BLaER1 (cell line): ENCODE measurements around the gene MIAT.

Experiments used
- H3K27ac ChIP-seq: shearing (Covaris generic); formaldehyde crosslinking; 2 replicates; pipeline ENCODE4 v1.8.1; 2022
- H3K27me3 ChIP-seq: shearing (Covaris generic); formaldehyde crosslinking; 2 replicates; pipeline ENCODE4 v1.8.1; 2022
- H3K36me3 ChIP-seq: shearing (Covaris generic); formaldehyde crosslinking; 2 replicates; pipeline ENCODE4 v1.8.1; 2022
- H3K4me1 ChIP-seq: shearing (Covaris generic); formaldehyde crosslinking; 2 replicates; pipeline ENCODE4 v1.8.1; 2022
- H3K4me2 ChIP-seq: shearing (Covaris generic); formaldehyde crosslinking; 2 replicates; pipeline ENCODE4 v1.8.1; 2022
- H3K4me3 ChIP-seq: shearing (Covaris generic); formaldehyde crosslinking; 2 replicates; pipeline ENCODE4 v1.8.1; 2022
- H3K9ac ChIP-seq: shearing (Covaris generic); formaldehyde crosslinking; 2 replicates; pipeline ENCODE4 v1.8.1; 2022
- H3K9me3 ChIP-seq: shearing (Covaris generic); formaldehyde crosslinking; 2 replicates; pipeline ENCODE4 v1.8.1; 2022
- H4K20me1 ChIP-seq: shearing (Covaris generic); formaldehyde crosslinking; 2 replicates; pipeline ENCODE4 v1.8.1; 2022
- Cebpa-rat ChIP-seq: shearing (Covaris generic); IDR thresholded peaks from 2 replicates; pipeline ENCODE4 v1.8.1; 2022

Gene MIAT

GRCh38 chr22:26663374-26663923, 6.1 kb downstream of the MIAT start:
- H3K27ac ChIP-seq, result no peak overlapping the region
- no peaks in the 10 kb centered on the region for H3K9me3 ChIP-seq
- no peak overlapping the region; the same call in 1 of the 2 replicates for H3K4me2 ChIP-seq
- TF ChIP-seq Cebpa-rat, result no peak
- no peaks in the 10 kb centered on the region for H3K36me3 ChIP-seq
- no peaks in the 10 kb centered on the region for H4K20me1 ChIP-seq
- peaks cover 64% of the 10 kb centered on the region for H3K4me1 ChIP-seq
- H3K4me3 ChIP-seq, result no peak overlapping the region
- no peak overlapping the region for H3K9ac ChIP-seq
- H3K27me3 ChIP-seq, result peaks cover 9% of the 10 kb centered on the region

GRCh38 chr22:26665813-26666231, 8.4 kb downstream of the MIAT start:
- no peaks in the 10 kb centered on the region for H3K9me3 ChIP-seq
- no peaks in the 10 kb centered on the region for H4K20me1 ChIP-seq
- H3K27ac ChIP-seq, result peak overlapping the region; percentile 10
- peak overlapping the region; percentile 18; the same call in 1 of the 2 replicates for H3K9ac ChIP-seq
- H3K36me3 ChIP-seq, result no peaks in the 10 kb centered on the region
- no peak for TF ChIP-seq Cebpa-rat
- no peak overlapping the region for H3K4me3 ChIP-seq
- no peaks in the 10 kb centered on the region for H3K27me3 ChIP-seq
- H3K4me1 ChIP-seq, result peaks cover 77% of the 10 kb centered on the region
- peak overlapping the region; percentile 95 for H3K4me2 ChIP-seq

DNA sequence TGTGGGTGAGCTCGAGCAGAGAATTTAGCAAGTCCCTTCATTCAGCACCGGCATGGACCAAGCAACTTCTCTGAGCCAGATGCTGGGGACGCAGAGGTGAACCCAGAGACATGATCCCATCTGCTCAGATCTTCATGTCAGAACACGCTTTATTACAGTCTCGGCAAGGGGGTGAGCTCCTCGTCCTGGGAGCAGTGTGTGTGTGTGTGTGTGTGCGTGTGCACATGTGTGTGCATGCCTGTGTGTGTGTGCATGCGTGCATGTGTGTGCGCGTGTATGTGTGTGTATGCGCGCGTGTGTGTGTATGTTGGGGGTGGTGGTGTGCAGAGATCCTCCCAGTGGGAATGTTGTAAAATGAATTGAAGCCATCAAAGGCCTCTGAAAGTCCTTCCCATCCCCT, 9.8 kb downstream of the MIAT start:
- Histone ChIP-seq H3K9ac (no peak overlapping the region; the same call in 1 of the 2 replicates), H3K9me3 (no peaks in the 10 kb centered on the region), H3K4me2 (peak overlapping the region; percentile 95), H3K4me3 (no peak overlapping the region), H3K27ac (no peak overlapping the region; the same call in 1 of the 2 replicates), H4K20me1 (no peaks in the 10 kb centered on the region), H3K27me3 (no peaks in the 10 kb centered on the region), H3K4me1 (peaks cover 90% of the 10 kb centered on the region), H3K36me3 (no peaks in the 10 kb centered on the region)
- no peak for TF ChIP-seq Cebpa-rat

GRCh38 chr22:26669060-26669481, 11.7 kb downstream of the MIAT start:
- no peaks in the 10 kb centered on the region for H3K36me3 ChIP-seq
- peaks cover 91% of the 10 kb centered on the region for H3K4me1 ChIP-seq
- no peak overlapping the region for H3K4me3 ChIP-seq
- peak overlapping the region; percentile 54 for H3K27ac ChIP-seq
- no peak for TF ChIP-seq Cebpa-rat
- H3K9ac ChIP-seq, result 0 out of 2 replicates have a peak overlapping the region, but pooled peaks have one; percentile 27
- no peaks in the 10 kb centered on the region for H4K20me1 ChIP-seq
- peak overlapping the region; percentile 95 for H3K4me2 ChIP-seq
- no peaks in the 10 kb centered on the region for H3K27me3 ChIP-seq
- H3K9me3 ChIP-seq, result no peaks in the 10 kb centered on the region

DNA sequence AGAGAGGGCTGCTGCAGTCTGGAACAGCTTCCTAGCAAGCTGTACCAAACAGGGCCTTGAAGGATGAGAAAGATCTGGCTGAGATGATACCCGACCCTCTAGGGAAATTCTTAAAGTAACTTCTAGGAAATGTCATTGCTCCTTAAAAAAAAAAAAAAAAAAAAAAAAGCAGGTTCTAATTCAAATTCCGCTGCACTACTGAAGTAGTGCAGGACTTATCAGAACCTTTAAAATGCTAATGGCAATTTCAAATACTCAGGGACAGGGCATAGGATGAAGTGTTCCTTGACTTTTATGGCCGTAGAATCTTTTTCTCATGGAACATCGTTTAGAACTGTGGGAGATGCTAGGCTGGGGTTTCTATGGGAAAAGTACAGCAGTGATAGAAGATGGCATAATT, 13.1 kb downstream of the MIAT start:
- Histone ChIP-seq H4K20me1 (no peaks in the 10 kb centered on the region), H3K4me3 (peak overlapping the region; percentile 80; the same call in 1 of the 2 replicates), H3K9ac (peak overlapping the region; percentile 93; the same call in 1 of the 2 replicates), H3K9me3 (no peaks in the 10 kb centered on the region), H3K36me3 (no peaks in the 10 kb centered on the region), H3K4me2 (peak overlapping the region; percentile 95), H3K27me3 (no peaks in the 10 kb centered on the region), H3K27ac (peak overlapping the region; percentile 95), H3K4me1 (peaks cover 91% of the 10 kb centered on the region)
- TF ChIP-seq Cebpa-rat, result no peak

DNA sequence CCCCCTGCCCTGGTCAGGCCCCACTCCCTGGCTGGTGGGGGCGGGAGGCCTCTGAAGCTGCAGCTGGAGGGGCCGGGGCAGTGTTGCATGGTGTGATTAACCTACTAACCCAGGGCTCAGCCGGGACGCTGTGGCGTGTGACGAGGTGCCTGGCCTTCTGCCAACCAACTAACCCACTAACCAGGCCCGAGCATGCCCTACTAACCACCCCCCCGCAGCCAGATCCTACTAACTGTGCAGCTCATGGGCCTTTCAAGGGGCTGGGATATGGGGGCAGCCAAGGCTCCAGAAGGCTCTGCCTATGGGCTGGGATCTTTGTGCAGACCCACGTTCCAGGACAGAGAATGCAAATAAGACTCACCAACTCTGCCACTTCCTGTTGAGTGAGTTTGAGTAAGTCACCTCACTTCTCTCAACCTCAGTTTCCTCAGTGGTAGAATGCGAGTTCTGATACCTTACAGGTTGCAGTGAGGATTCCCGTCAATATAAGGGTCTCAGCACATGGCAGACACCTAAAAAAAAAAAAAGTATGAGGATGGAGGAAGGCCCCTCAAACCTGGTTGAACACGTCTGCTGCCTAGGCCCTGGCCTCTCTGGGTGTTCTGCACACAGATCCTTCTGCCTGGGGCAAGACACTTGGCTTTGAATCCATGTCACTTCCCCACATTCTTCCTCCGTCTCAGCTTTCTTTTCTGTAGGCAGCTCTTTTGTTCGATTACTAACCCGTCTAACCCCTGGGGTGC, 14.1 kb downstream of the MIAT start:
- peak overlapping the region; percentile 93 for H3K9ac ChIP-seq
- peak overlapping the region; percentile 95 for H3K27ac ChIP-seq
- TF ChIP-seq Cebpa-rat, result no peak
- no peaks in the 10 kb centered on the region for H3K9me3 ChIP-seq
- no peaks in the 10 kb centered on the region for H4K20me1 ChIP-seq
- peak overlapping the region; percentile 95 for H3K4me2 ChIP-seq
- no peaks in the 10 kb centered on the region for H3K36me3 ChIP-seq
- peaks cover 91% of the 10 kb centered on the region for H3K4me1 ChIP-seq
- peak overlapping the region; percentile 80 for H3K4me3 ChIP-seq
- no peaks in the 10 kb centered on the region for H3K27me3 ChIP-seq

- TF ChIP-seq Cebpa-rat, result no peak
- H4K20me1 ChIP-seq, result no peaks in the 10 kb centered on the region
- 0 out of 2 replicates have a peak, but pooled peaks cover 1% of the 10 kb centered on the region for H3K36me3 ChIP-seq
- H3K4me3 ChIP-seq, result peak overlapping the region; percentile 80
- H3K27ac ChIP-seq, result peak overlapping the region; percentile 95
- H3K9me3 ChIP-seq, result no peaks in the 10 kb centered on the region
- peak overlapping the region; percentile 93 for H3K9ac ChIP-seq
- peak overlapping the region; percentile 95 for H3K4me2 ChIP-seq
- H3K4me1 ChIP-seq, result peaks cover 90% of the 10 kb centered on the region
- H3K27me3 ChIP-seq, result no peaks in the 10 kb centered on the region
Observed at GRCh38 chr22:26672060-26672471, 14.7 kb downstream of the MIAT start.

- Histone ChIP-seq H3K4me3 (peak overlapping the region; percentile 80), H3K27ac (peak overlapping the region; percentile 95), H3K9ac (peak overlapping the region; percentile 93), H4K20me1 (peaks cover 6% of the 10 kb centered on the region), H3K36me3 (peaks cover 6% of the 10 kb centered on the region; the same call in 1 of the 2 replicates), H3K4me2 (peak overlapping the region; percentile 95), H3K4me1 (peaks cover 90% of the 10 kb centered on the region), H3K27me3 (no peaks in the 10 kb centered on the region), H3K9me3 (no peaks in the 10 kb centered on the region)
- TF ChIP-seq Cebpa-rat, result no peak
Observed at GRCh38 chr22:26672590-26673468, 15.4 kb downstream of the MIAT start.

DNA sequence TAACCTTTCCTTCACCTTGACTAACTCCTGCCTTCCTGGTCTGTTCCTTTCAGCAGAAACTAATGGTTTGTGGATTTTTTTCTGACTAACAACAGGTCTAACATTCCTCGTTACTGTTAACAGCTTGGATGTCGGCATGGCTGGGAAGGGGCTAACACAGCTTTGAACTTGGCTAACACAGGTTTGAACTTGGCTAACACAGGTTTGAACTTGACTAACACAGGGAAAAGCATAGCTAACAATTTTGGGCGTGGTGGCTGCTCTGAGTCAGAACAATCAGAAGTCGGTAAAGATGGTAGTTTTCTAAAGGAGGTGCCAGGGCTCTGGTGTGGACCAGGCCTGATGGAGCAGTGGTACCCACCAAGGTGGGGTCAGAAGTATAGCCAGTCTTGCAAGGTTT, 16.1 kb downstream of the MIAT start:
- Histone ChIP-seq H3K9ac (peak overlapping the region; percentile 93), H3K4me2 (peak overlapping the region; percentile 95), H3K36me3 (peaks cover 6% of the 10 kb centered on the region; the same call in 1 of the 2 replicates), H3K27me3 (no peaks in the 10 kb centered on the region), H3K9me3 (no peaks in the 10 kb centered on the region), H3K4me3 (peak overlapping the region; percentile 80), H3K27ac (peak overlapping the region; percentile 95), H3K4me1 (peaks cover 90% of the 10 kb centered on the region), H4K20me1 (peaks cover 13% of the 10 kb centered on the region)
- TF ChIP-seq Cebpa-rat, result no peak
